GM12878 (cell line): ENCODE results near the gene GNG12. TPM values are rescaled to one million over a fixed set of nuclear protein-coding genes. Genes with fewer than 3 reads are reported as not detected.

Source experiments
- ATAC-seq: fragments of 200-7000 bp; cut with Tn5 transposase; 3 replicates; pipeline ENCODE4 v1.9.1; 2020; ENCODE audit warnings: mild to moderate bottlenecking, moderate library complexity
- BruUV-seq: library from RNA; stranded (reverse); fragments of 400-500 nt; replicated peaks from 2 replicates; lab custom pipeline; 2021; lab: Mats Ljungman, UMichigan
- CTCF ChIA-PET: fragments of 300-600 bp; sonication (Branson Sonifier 250); formaldehyde crosslinking; extraction: SDS; loops from one replicate; lab custom pipeline; 2021; ENCODE audit warnings: inconsistent platforms; lab: Yijun Ruan, JAX
- POLR2A ChIA-PET: fragments of 350-600 bp; formaldehyde crosslinking; extraction: SDS; loops from one replicate; lab custom pipeline; 2021; ENCODE audit warnings: inconsistent platforms; lab: Charles Lee
- RAD21 ChIA-PET: fragments of 300-600 bp; sonication (Branson Sonifier 250); formaldehyde crosslinking; loops from one replicate; lab custom pipeline; 2023; ENCODE audit warnings: antibody characterized with exemption; ENCODE audit not compliant: unreplicated experiment; lab: Charles Lee
- SMC1A ChIA-PET: fragments of 300-600 bp; sonication (Branson Sonifier 250); formaldehyde crosslinking; loops from one replicate; lab custom pipeline; 2023; ENCODE audit not compliant: unreplicated experiment, uncharacterized antibody; lab: Charles Lee
- DNase-seq: peaks from one replicate; pipeline ENCODE4 v3.0.0-alpha.2; 2011; ENCODE audit warnings: low read depth, low spot score
- FAIRE-seq: peaks from 3 replicates; lab custom pipeline; 2011; peaks lifted over from hg19 to GRCh38; lab: Jason Lieb, UNC
- H2AFZ ChIP-seq: 2 replicates; pipeline ENCODE4 v1.6.0; 2011; ENCODE audit warnings: low read depth, low read length, control low read depth; ENCODE audit not compliant: control insufficient read depth
- H3K27ac ChIP-seq: 2 replicates; pipeline ENCODE4 v1.5.1; 2011; ENCODE audit warnings: control low read depth; ENCODE audit not compliant: control insufficient read depth, insufficient read depth
- H3K27me3 ChIP-seq, 2 experiments: replicated peaks in 1 of 2; 2 replicates each; pipeline versions ENCODE4 v1.6.0 to v1.6.1; 2011; ENCODE audit warnings: low read length in 1 of 2; ENCODE audit not compliant: control insufficient read depth in 2 of 2, insufficient read depth in 2 of 2
- H3K36me3 ChIP-seq, 2 experiments: 2 replicates each; pipeline ENCODE4 v1.5.1; 2011; ENCODE audit warnings: low read length in 1 of 2; ENCODE audit not compliant: control insufficient read depth in 2 of 2, insufficient read depth in 2 of 2
- H3K4me1 ChIP-seq: 2 replicates; pipeline ENCODE4 v1.6.1; 2011; ENCODE audit warnings: mild to moderate bottlenecking, low read length, moderate library complexity, mixed read lengths; ENCODE audit not compliant: control insufficient read depth, insufficient read depth
- H3K4me2 ChIP-seq: 2 replicates; pipeline ENCODE4 v1.6.0; 2011; ENCODE audit warnings: control low read depth; ENCODE audit not compliant: control insufficient read depth, insufficient read depth
- H3K4me3 ChIP-seq: fragments of 200-600 bp; sonication (generic); 2 replicates; pipeline ENCODE4 v1.5.1; 2016
- H3K79me2 ChIP-seq: 2 replicates; pipeline ENCODE4 v1.6.0; 2011; ENCODE audit warnings: low read length; ENCODE audit not compliant: control insufficient read depth, insufficient read depth
- H3K9ac ChIP-seq: 2 replicates; pipeline ENCODE4 v1.8.0; 2011; ENCODE audit warnings: low read length, control low read depth, mixed read lengths; ENCODE audit not compliant: control insufficient read depth, insufficient read depth
- H3K9me3 ChIP-seq: replicated peaks from 3 replicates; pipeline ENCODE4 v1.5.1; 2011; ENCODE audit warnings: mild to moderate bottlenecking, low read length; ENCODE audit not compliant: control insufficient read depth, insufficient read depth
- H4K20me1 ChIP-seq: 2 replicates; pipeline ENCODE4 v1.6.0; 2011; ENCODE audit not compliant: control insufficient read depth, insufficient read depth
- ZNF592 ChIP-seq: fragments of 450-650 bp; IDR thresholded peaks from 2 replicates; pipeline ENCODE4 v1.6.1; 2017; ENCODE audit warnings: mild to moderate bottlenecking, moderate library complexity
- WGBS: methylation state at CpG from one replicate; pipeline ENCODE4 v1.1.6; 2016; ENCODE audit warnings: low lambda C conversion rate; ENCODE audit not compliant: insufficient replicate concordance, insufficient coverage; ENCODE audit errors: missing lambda C conversion rate; 5-methylcytosine and 5-hydroxymethylcytosine counted together
- in situ Hi-C: fragments of 300-500 bp; cut with MboI; formaldehyde crosslinking; loops from 9 replicates; pipeline ENCODE4 v1.14.3; 2018; ENCODE audit warnings: mixed read lengths
- intact Hi-C: fragments of 100-400 bp; cut with micrococcal nuclease; formaldehyde crosslinking; loops from one replicate; pipeline ENCODE4 v1.14.2; 2022; ENCODE audit not compliant: unreplicated experiment
- polyA plus RNA-seq, 11 experiments: library from polyadenylated mRNA; depleted of rRNA in 4 of 11; unstranded in 6 of 11; stranded (reverse) in 5 of 11; fragments of >200 nt; fragmentation: Nextera tagmentation in 4 of 11; fragmentation: Illumina TruSeq in 1 of 11; extraction: Ambion mirVana in 4 of 11; extraction: Trizol in 1 of 11; gene quantifications; 1 replicate in 1 of 11; 2 replicates in 10 of 11; pipeline versions ENCODE4 v1.2.1 to v1.2.3, GENCODE V29; 2011 to 2016; ENCODE audit warnings: inconsistent platforms in 2 of 11, missing spikeins in 2 of 11, low read depth in 1 of 11
- total RNA-seq, 4 experiments: library from RNA; depleted of rRNA in 3 of 4; stranded (reverse); fragments of >200 nt in 3 of 4; fragmentation: Illumina TruSeq in 1 of 4; extraction: Trizol in 1 of 4; gene quantifications; 2 replicates each; pipeline versions ENCODE4 v1.2.1 to v1.2.3, GENCODE V29; 2013 to 2021

The GNG12 gene
- total and polyA plus RNA-seq, 10 of the 15 experiments (the other 5 are each of a cell fraction or from before 2014, with no cell fraction given): 0.22 to 32.8 (median 0.35) TPM

DNA sequence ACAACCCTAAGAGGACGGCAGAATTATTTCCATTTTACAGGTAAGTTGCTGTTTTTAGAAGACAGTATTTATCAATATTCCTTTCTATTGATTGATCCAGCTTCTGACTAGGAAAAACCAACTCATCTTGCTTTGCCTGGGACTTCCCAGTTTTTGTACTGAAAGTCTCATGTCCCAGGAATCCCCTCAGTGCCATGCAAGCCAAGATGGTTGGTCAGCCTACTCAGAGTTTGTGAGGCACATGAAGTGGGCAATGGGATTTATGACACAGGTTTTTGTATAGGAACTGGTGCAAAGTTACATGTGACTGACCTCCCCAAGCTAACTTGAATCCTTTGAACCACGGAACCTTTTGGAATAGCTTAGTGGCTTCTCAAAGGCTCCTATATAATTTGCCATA, 45.5 kb downstream of the GNG12 start:
- ATAC-seq: no peak
- no peak for TF ChIP-seq ZNF592
- BruUV-seq: no TSS peak
- Histone ChIP-seq H3K4me1 (no peaks in the 10 kb centered on the region), H3K9me3 (no peaks in the 10 kb centered on the region; the same call in 2 of the 3 replicates), H4K20me1 (no peaks in the 10 kb centered on the region), H3K4me2 (no peak overlapping the region), H3K36me3 (no peaks in the 10 kb centered on the region), H3K79me2 (no peaks in the 10 kb centered on the region), H2AFZ (no peak overlapping the region), H3K9ac (no peak overlapping the region), H3K4me3 (no peak overlapping the region), H3K27me3 (no peaks in the 10 kb centered on the region), H3K27ac (no peak overlapping the region)
- POLR2A ChIA-PET: interaction anchor here (0.7 to 4.0 kb wide), 16 partner anchors 8 to 387 kb away, joined by 3 to 24 read pairs (median 6); no protein-coding TSS in a partner anchor
- RAD21 ChIA-PET: interaction anchor here (0.8 to 9.5 kb wide), 15 partner anchors 11 to 226 kb away, joined by 3 to 87 read pairs (median 7); no protein-coding TSS in a partner anchor
- in situ Hi-C loops: no loop called here
- DNase-seq: no peak
- SMC1A ChIA-PET: interaction anchor here (0.8 to 12.3 kb wide), 10 partner anchors 10 to 116 kb away, joined by 3 to 389 read pairs (median 5); no protein-coding TSS in a partner anchor
- CTCF ChIA-PET: interaction anchor here (0.8 to 3.9 kb wide), 14 partner anchors 11 to 63 kb away, joined by 3 to 36 read pairs (median 6); no protein-coding TSS in a partner anchor
- WGBS: 21% methylated on average over 2 of the region's 2 CpGs
- intact Hi-C loops: no loop called here
- FAIRE-seq: no peak
